Testis (tissue), 2 donors: ENCODE measurements around the gene PROSER3.

Experiments
- POLR2A ChIP-seq: fragments of 450-650 bp; IDR thresholded peaks from one replicate; pipeline ENCODE4 v1.6.1; 2017; ENCODE audit warnings: antibody characterized with exemption, mild to moderate bottlenecking, moderate library complexity
- TF ChIP-seq, protein P1 (sequence below), 3 experiments: fragments of 450-650 bp in 2 of 3; fragments of 200-600 bp in 1 of 3; sonication (generic) in 1 of 3; IDR thresholded peaks; one replicate each; pipeline ENCODE4 v1.5.1; 2016 to 2019; ENCODE audit warnings: antibody characterized with exemption in 3 of 3, mild to moderate bottlenecking in 2 of 3, moderate library complexity in 1 of 3

DNA sequence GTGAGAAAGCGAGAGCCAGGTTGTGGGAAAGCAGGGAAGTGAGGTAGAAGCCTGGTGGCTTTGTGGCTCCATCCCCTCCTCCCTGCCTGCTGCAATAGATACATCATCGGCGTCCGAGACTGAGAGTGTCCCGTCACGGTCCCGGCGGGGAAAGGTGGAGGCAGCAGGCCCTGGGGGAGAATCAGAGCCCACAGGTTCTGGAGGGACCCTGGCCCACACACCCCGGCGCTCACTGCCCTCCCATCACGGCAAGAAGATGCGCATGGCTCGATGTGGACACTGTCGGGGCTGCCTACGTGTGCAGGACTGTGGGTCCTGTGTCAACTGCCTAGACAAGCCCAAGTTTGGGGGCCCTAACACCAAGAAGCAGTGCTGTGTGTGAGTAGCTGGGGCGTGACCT lies 35.1 kb upstream of the PROSER3 start:
- TF ChIP-seq, protein P1, sequence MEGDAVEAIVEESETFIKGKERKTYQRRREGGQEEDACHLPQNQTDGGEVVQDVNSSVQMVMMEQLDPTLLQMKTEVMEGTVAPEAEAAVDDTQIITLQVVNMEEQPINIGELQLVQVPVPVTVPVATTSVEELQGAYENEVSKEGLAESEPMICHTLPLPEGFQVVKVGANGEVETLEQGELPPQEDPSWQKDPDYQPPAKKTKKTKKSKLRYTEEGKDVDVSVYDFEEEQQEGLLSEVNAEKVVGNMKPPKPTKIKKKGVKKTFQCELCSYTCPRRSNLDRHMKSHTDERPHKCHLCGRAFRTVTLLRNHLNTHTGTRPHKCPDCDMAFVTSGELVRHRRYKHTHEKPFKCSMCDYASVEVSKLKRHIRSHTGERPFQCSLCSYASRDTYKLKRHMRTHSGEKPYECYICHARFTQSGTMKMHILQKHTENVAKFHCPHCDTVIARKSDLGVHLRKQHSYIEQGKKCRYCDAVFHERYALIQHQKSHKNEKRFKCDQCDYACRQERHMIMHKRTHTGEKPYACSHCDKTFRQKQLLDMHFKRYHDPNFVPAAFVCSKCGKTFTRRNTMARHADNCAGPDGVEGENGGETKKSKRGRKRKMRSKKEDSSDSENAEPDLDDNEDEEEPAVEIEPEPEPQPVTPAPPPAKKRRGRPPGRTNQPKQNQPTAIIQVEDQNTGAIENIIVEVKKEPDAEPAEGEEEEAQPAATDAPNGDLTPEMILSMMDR (IDR thresholded peaks at IDR 0.05) = no peak
- no peak for TF ChIP-seq POLR2A
